ENCODE data around the gene SLC16A2. TPM values are rescaled to one million over a fixed set of nuclear protein-coding genes. Genes with fewer than 3 reads are reported as not detected.

The SLC16A2 gene
- total RNA-seq, 4 donors from 2014 or later, result 1.7 to 16.8 (median 5.5) TPM

- intact Hi-C loops (cut with DNase I; ENCODE audit: low total_unique reads), result loop anchor here (10.0 kb wide), 1 partner anchor 156 kb away; no protein-coding TSS in a partner anchor
- no peak for TF ChIP-seq POLR2AphosphoS5 (IDR thresholded peaks at IDR 0.05)
- TF ChIP-seq POLR2A (IDR thresholded peaks at IDR 0.05), result no peak
- TF ChIP-seq EP300 (IDR thresholded peaks at IDR 0.05; ENCODE audit: low read depth), result no peak
- no peak for TF ChIP-seq CTCF (IDR thresholded peaks at IDR 0.05)
- Histone ChIP-seq H3K9me3 (no peaks in the 10 kb centered on the region), H3K27me3 (no peaks in the 10 kb centered on the region), H3K27ac (no peak overlapping the region), H3K36me3 (no peaks in the 10 kb centered on the region), H3K4me3 (no peak overlapping the region), H3K4me1 (peaks cover 0 to 3% (median 0%) of the 10 kb centered on the region in 4 donors)
- 35 to 63% methylated on average over 1 to 2 of the region's 2 CpGs for WGBS, 2 donors (ENCODE audit: low coverage in 1 of 2)
- DNase-seq, result no peak
- in situ Hi-C loops (cut with MboI; ENCODE audit: low pct_ligation_motif_present in 1 of 4, low pct_unique_long_range_greater_than_20kb in 1 of 4, low sequenced_read_pairs in 3 of 4), result loop anchor here in 3 of 4 donors (10.0 to 25.0 kb wide), 3 partner anchors 153 to 678 kb away; partner anchors contain the start of gene XIST (in 1 of the 3)
Measured at GRCh38 chrX:74540635-74541249, 119.4 kb downstream of the SLC16A2 start.

GRCh38 chrX:74545880-74546523 lies 124.7 kb downstream of the SLC16A2 start:
- in situ Hi-C loops (cut with MboI; ENCODE audit: low pct_ligation_motif_present in 1 of 4, low pct_unique_long_range_greater_than_20kb in 1 of 4, low sequenced_read_pairs in 3 of 4) (loop anchor here in 3 of 4 donors (10.0 to 25.0 kb wide), 3 partner anchors 159 to 684 kb away; partner anchors contain the start of gene XIST (in 1 of the 3)), intact Hi-C loops (cut with DNase I; ENCODE audit: low total_unique reads) (loop anchor here (10.0 kb wide), 1 partner anchor 161 kb away; no protein-coding TSS in a partner anchor)
- 62% methylated on average over 1 of the region's 1 CpG; no CpG with 5 or more reads in 1 of the 2 donors for WGBS, 2 donors (ENCODE audit: low coverage in 1 of 2)

GRCh38 chrX:74546984-74547383 lies 125.7 kb downstream of the SLC16A2 start:
- H3K4me3 ChIP-seq, result no peak overlapping the region
- no peak for TF ChIP-seq EP300 (IDR thresholded peaks at IDR 0.05; ENCODE audit: low read depth)
- in situ Hi-C loops (cut with MboI; ENCODE audit: low pct_ligation_motif_present in 1 of 4, low pct_unique_long_range_greater_than_20kb in 1 of 4, low sequenced_read_pairs in 3 of 4) (loop anchor here in 3 of 4 donors (10.0 to 25.0 kb wide), 3 partner anchors 160 to 685 kb away; partner anchors contain the start of gene XIST (in 1 of the 3)), intact Hi-C loops (cut with DNase I; ENCODE audit: low total_unique reads) (loop anchor here (10.0 kb wide), 1 partner anchor 162 kb away; no protein-coding TSS in a partner anchor)
- H3K36me3 ChIP-seq, result no peaks in the 10 kb centered on the region
- H3K27me3 ChIP-seq, result no peaks in the 10 kb centered on the region
- WGBS, 2 donors (ENCODE audit: low coverage in 1 of 2), result 60% methylated on average over 1 of the region's 1 CpG; no CpG with 5 or more reads in 1 of the 2 donors
- no peak overlapping the region for H3K27ac ChIP-seq
- H3K9me3 ChIP-seq, result no peaks in the 10 kb centered on the region
- DNase-seq, result no peak
- H3K4me1 ChIP-seq, result no peaks in the 10 kb centered on the region

More at GRCh38 chrX:74545880-74546523, 124.7 kb downstream of the SLC16A2 start:
- Histone ChIP-seq H3K27ac (no peak overlapping the region), H3K27me3 (no peaks in the 10 kb centered on the region), H3K9me3 (no peaks in the 10 kb centered on the region), H3K4me3 (no peak overlapping the region), H3K4me1 (no peaks in the 10 kb centered on the region), H3K36me3 (no peaks in the 10 kb centered on the region)
- DNase-seq, result no peak
- TF ChIP-seq POLR2AphosphoS5 (IDR thresholded peaks at IDR 0.05), result no peak

- Histone ChIP-seq H3K36me3 (no peaks in the 10 kb centered on the region), H3K4me1 (no peaks in the 10 kb centered on the region), H3K27ac (no peak overlapping the region), H3K4me3 (no peak overlapping the region), H3K27me3 (no peaks in the 10 kb centered on the region), H3K9me3 (no peaks in the 10 kb centered on the region)
- WGBS, 2 donors (ENCODE audit: low coverage in 1 of 2), result 31% methylated on average over 24 of the region's 24 CpGs; no CpG with 5 or more reads in 1 of the 2 donors
- peak; percentile 88 for DNase-seq
- TF ChIP-seq CTCF (IDR thresholded peaks at IDR 0.05), result peak; percentile 90 to 98 (median 97)
- no peak for TF ChIP-seq POLR2A (IDR thresholded peaks at IDR 0.05)
- intact Hi-C loops (cut with DNase I; ENCODE audit: low total_unique reads), result no loop called here
- in situ Hi-C loops (cut with MboI; ENCODE audit: low pct_ligation_motif_present in 1 of 4, low pct_unique_long_range_greater_than_20kb in 1 of 4, low sequenced_read_pairs in 3 of 4), result loop anchor here in 1 of 4 donors (25.0 kb wide), 1 partner anchor 688 kb away; the partner anchor contains the start of gene XIST
Measured at GRCh38 chrX:74550295-74550802, 129.1 kb downstream of the SLC16A2 start.

GRCh38 chrX:74551934-74552333 lies 130.6 kb downstream of the SLC16A2 start:
- intact Hi-C loops (cut with DNase I; ENCODE audit: low total_unique reads), result no loop called here

More at GRCh38 chrX:74551934-74552333, 130.6 kb downstream of the SLC16A2 start:
- H3K9me3 ChIP-seq, result no peaks in the 10 kb centered on the region
- TF ChIP-seq POLR2AphosphoS5 (IDR thresholded peaks at IDR 0.05) (no peak), POLR2A (IDR thresholded peaks at IDR 0.05) (no peak), EP300 (IDR thresholded peaks at IDR 0.05; ENCODE audit: low read depth) (no peak), CTCF (IDR thresholded peaks at IDR 0.05) (no peak)
- no peaks in the 10 kb centered on the region for H3K36me3 ChIP-seq
- in situ Hi-C loops (cut with MboI; ENCODE audit: low pct_ligation_motif_present in 1 of 4, low pct_unique_long_range_greater_than_20kb in 1 of 4, low sequenced_read_pairs in 3 of 4), result loop anchor here in 1 of 4 donors (25.0 kb wide), 1 partner anchor 690 kb away; the partner anchor contains the start of gene XIST
- no peak for DNase-seq
- H3K27ac ChIP-seq, result no peak overlapping the region
- H3K4me3 ChIP-seq, result no peak overlapping the region
- H3K27me3 ChIP-seq, result no peaks in the 10 kb centered on the region
- H3K4me1 ChIP-seq, result no peaks in the 10 kb centered on the region
- 41 to 100% methylated on average over 1 to 2 of the region's 2 CpGs for whole genome bisulfite sequencing, 2 donors (ENCODE audit: low coverage in 1 of 2)

Data from transverse colon (tissue), 4 donors.